Natural killer cell (primary cell): Measurements from ENCODE around the gene FIBP. TPM values are rescaled to one million over a fixed set of nuclear protein-coding genes. Genes with fewer than 3 reads are reported as not detected.

ENCODE experiments used
- ATAC-seq, 3 donors: fragments of 150-1000 bp in 2 of 3; fragments of 200-7000 bp in 1 of 3; cut with Tn5 transposase; 1 replicate in 1 of 3; 2 replicates in 2 of 3; pipeline ENCODE4 v1.10.0; 2021; ENCODE audit warnings: mild to moderate bottlenecking in 2 of 3, moderate library complexity in 2 of 3
- DNase-seq, 2 donors: peaks; one replicate each; pipeline versions ENCODE4 v3.0.0 to v3.0.0-alpha.2; 2013 to 2021; ENCODE audit warnings: mixed read lengths in 1 of 2
- H3K27ac ChIP-seq: one replicate; pipeline ENCODE4 v1.5.1; 2013; ENCODE audit warnings: mild to moderate bottlenecking, low read length
- H3K27me3 ChIP-seq: one replicate; pipeline ENCODE4 v1.6.1; 2013; ENCODE audit warnings: low read length; ENCODE audit not compliant: control insufficient read depth, insufficient read depth
- H3K36me3 ChIP-seq: one replicate; pipeline ENCODE4 v1.6.1; 2013; ENCODE audit warnings: low read length; ENCODE audit not compliant: control insufficient read depth, insufficient read depth
- H3K4me1 ChIP-seq: one replicate; pipeline ENCODE4 v1.6.1; 2013; ENCODE audit warnings: low read length; ENCODE audit not compliant: control insufficient read depth, insufficient read depth
- H3K4me3 ChIP-seq: one replicate; pipeline ENCODE4 v1.5.1; 2013; ENCODE audit warnings: low read length
- H3K9me3 ChIP-seq: one replicate; pipeline ENCODE4 v1.6.1; 2013; ENCODE audit warnings: low read length; ENCODE audit not compliant: control insufficient read depth, insufficient read depth
- H3K27ac Mint-ChIP-seq, 2 donors: one replicate each; pipeline ENCODE4 v1.8.0; 2022; ENCODE audit warnings: mild to moderate bottlenecking in 2 of 2, mixed read lengths in 2 of 2, moderate library complexity in 1 of 2
- H3K27me3 Mint-ChIP-seq, 2 donors: one replicate each; pipeline ENCODE4 v1.8.0; 2022; ENCODE audit warnings: low read depth in 2 of 2, mixed read lengths in 2 of 2
- H3K36me3 Mint-ChIP-seq: one replicate; pipeline ENCODE4 v1.8.0; 2022; ENCODE audit warnings: mixed read lengths
- H3K4me1 Mint-ChIP-seq, 2 donors: one replicate each; pipeline ENCODE4 v1.8.0; 2022; ENCODE audit warnings: mixed read lengths in 2 of 2
- H3K4me3 Mint-ChIP-seq: one replicate; pipeline ENCODE4 v1.8.0; 2022; ENCODE audit warnings: mild to moderate bottlenecking, moderate library complexity, mixed read lengths
- H3K9me3 Mint-ChIP-seq, 2 donors: one replicate each; pipeline ENCODE4 v1.8.0; 2022; ENCODE audit warnings: mixed read lengths in 2 of 2
- WGBS: methylation state at CpG from one replicate; pipeline ENCODE4 v1.1.7; 2013; ENCODE audit warnings: missing lambda C conversion rate; ENCODE audit not compliant: insufficient coverage; 5-methylcytosine and 5-hydroxymethylcytosine counted together
- intact Hi-C: fragments of 100-400 bp; cut with micrococcal nuclease; formaldehyde crosslinking; loops from one replicate; pipeline ENCODE4 v1.14.2; 2022
- total RNA-seq, 4 donors: library from RNA; stranded (reverse); fragments of 120-200 nt in 1 of 4; gene quantifications; one replicate each; pipeline versions ENCODE4 v1.2.3 to v1.2.4, GENCODE V29; 2013 to 2022
- TF ChIP-seq, protein P1 (sequence below): fragments of 200-600 bp; IDR thresholded peaks from one replicate; pipeline ENCODE4 v1.8.0; 2022; ENCODE audit warnings: antibody characterized with exemption

FIBP gene
- total RNA-seq, 3 donors from 2014 or later (not counting 1 experiment from before 2014, with no cell fraction given): 36.5 to 47.9 (median 45.7) TPM

- Histone ChIP-seq H3K27me3 (no peaks in the 10 kb centered on the region), H3K36me3 (peaks cover 3% of the 10 kb centered on the region), H3K27ac (no peak overlapping the region), H3K9me3 (no peaks in the 10 kb centered on the region), H3K4me1 (peaks cover 30% of the 10 kb centered on the region), H3K4me3 (no peak overlapping the region)
- ATAC-seq (no peak), DNase-seq (no peak)
- 78% methylated on average over 4 of the region's 4 CpGs for WGBS
- H3K4me1 Mint-ChIP-seq: peaks cover 15 to 30% of the 10 kb centered on the region in 2 donors
- intact Hi-C loops: no loop called here
- TF ChIP-seq, protein P1, sequence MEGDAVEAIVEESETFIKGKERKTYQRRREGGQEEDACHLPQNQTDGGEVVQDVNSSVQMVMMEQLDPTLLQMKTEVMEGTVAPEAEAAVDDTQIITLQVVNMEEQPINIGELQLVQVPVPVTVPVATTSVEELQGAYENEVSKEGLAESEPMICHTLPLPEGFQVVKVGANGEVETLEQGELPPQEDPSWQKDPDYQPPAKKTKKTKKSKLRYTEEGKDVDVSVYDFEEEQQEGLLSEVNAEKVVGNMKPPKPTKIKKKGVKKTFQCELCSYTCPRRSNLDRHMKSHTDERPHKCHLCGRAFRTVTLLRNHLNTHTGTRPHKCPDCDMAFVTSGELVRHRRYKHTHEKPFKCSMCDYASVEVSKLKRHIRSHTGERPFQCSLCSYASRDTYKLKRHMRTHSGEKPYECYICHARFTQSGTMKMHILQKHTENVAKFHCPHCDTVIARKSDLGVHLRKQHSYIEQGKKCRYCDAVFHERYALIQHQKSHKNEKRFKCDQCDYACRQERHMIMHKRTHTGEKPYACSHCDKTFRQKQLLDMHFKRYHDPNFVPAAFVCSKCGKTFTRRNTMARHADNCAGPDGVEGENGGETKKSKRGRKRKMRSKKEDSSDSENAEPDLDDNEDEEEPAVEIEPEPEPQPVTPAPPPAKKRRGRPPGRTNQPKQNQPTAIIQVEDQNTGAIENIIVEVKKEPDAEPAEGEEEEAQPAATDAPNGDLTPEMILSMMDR: no peak
- no peak overlapping the region for H3K27ac Mint-ChIP-seq
- no peaks in the 10 kb centered on the region for H3K9me3 Mint-ChIP-seq
- no peak overlapping the region for H3K4me3 Mint-ChIP-seq
- no peaks in the 10 kb centered on the region for H3K36me3 Mint-ChIP-seq
- peaks cover 0 to 2% of the 10 kb centered on the region in 2 donors for H3K27me3 Mint-ChIP-seq
Measured at GRCh38 chr11:65912845-65913244, 24.6 kb upstream of the FIBP start.

DNA sequence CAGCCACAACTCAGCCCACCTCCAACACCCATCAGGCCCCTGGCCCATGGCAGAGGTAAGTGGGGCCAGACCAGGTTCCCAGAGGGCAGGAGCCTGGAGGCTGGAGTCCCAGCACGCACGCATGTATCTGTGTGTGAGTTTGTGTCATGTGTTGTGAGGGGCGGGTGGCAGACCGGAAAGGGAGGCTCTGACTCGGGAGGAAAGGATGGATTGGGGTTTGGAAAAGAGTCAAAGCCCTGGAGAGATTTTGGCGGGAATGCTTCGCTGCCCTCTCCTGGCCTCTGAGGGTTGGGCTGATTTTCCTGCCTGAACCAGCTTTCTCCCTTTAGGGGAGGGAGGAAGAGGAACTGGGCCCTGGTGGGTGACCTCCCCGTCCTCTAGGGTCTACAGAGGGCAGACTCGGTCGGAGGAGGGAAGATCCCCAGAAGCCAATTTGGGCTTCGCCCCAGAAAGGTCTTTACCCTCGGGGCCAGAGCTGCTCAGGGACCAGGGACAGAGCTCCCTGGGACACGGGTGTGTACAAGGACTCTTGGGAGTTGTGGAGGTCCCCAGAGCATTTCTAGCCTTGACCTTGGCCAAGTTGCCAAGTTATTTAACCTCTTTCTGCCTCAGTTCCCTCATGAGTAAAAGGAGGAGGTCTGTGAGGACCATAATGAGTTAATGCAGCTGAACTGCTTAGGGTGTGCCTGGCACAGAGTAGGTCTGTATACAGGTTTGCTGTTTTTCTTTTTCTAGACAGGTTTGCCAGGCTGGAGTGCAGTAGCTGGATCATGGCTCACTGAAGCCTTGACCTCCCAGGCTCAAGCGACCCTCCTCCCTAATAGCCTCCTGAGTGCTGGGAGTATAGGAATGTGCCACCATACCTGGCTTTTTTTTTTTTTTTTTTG is 23.7 kb upstream of the FIBP start:
- Histone ChIP-seq H3K4me3 (no peak overlapping the region), H3K4me1 (peaks cover 20% of the 10 kb centered on the region), H3K9me3 (no peaks in the 10 kb centered on the region), H3K27ac (no peak overlapping the region), H3K36me3 (peaks cover under 1% of the 10 kb centered on the region), H3K27me3 (no peaks in the 10 kb centered on the region)
- TF ChIP-seq, protein P1: no peak
- DNase-seq: no peak
- 47% methylated on average over 13 of the region's 14 CpGs for WGBS
- Mint-ChIP-seq H3K9me3 (no peaks in the 10 kb centered on the region), H3K36me3 (no peaks in the 10 kb centered on the region), H3K27me3 (peaks cover 2% of the 10 kb centered on the region in 2 donors), H3K27ac (no peak overlapping the region), H3K4me1 (peaks cover 11 to 24% of the 10 kb centered on the region in 2 donors), H3K4me3 (no peak overlapping the region)
- intact Hi-C loops: no loop called here
- ATAC-seq: no peak

GRCh38 chr11:65907878-65908277 is 19.6 kb upstream of the FIBP start:
- no peaks in the 10 kb centered on the region for H3K36me3 ChIP-seq
- H3K4me3 ChIP-seq: no peak overlapping the region
- no peaks in the 10 kb centered on the region for H3K9me3 ChIP-seq
- Mint-ChIP-seq H3K36me3 (no peaks in the 10 kb centered on the region), H3K4me1 (no peaks in the 10 kb centered on the region), H3K4me3 (no peak overlapping the region), H3K9me3 (no peaks in the 10 kb centered on the region), H3K27me3 (peaks cover 2 to 6% of the 10 kb centered on the region in 2 donors), H3K27ac (no peak overlapping the region)
- no peak overlapping the region for H3K27ac ChIP-seq
- ATAC-seq (no peak), DNase-seq (no peak)
- no peaks in the 10 kb centered on the region for H3K27me3 ChIP-seq
- intact Hi-C loops: no loop called here
- H3K4me1 ChIP-seq: peaks cover 3% of the 10 kb centered on the region
- 89% methylated on average over 6 of the region's 6 CpGs for WGBS
- TF ChIP-seq, protein P1: no peak
